ENCODE measurements around the gene CEP350.

DNA sequence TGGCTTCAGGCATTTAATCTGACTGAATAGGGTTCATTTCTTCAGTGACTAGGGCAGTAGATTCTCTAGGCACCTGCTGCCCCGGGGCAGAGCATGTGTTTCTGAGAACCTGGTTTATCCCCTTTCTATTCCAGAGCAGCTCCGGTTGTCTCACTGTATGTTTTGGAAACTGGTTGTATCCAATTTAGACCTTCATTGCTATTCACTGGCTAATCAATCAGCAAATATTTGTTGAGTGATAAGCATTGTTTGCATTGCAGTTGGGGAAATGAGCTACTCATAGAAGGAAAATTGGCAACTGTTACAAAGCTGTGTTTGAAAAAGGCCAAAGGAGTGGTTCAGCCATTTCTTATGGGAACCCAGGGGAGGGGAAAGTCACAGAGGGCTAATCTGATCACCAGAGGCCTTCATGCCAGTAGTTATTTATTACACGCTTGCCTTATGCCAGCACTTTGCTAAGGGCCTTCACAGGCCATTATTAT is 203.0 kb downstream of the CEP350 start:
- TF ChIP-seq, protein P1, sequence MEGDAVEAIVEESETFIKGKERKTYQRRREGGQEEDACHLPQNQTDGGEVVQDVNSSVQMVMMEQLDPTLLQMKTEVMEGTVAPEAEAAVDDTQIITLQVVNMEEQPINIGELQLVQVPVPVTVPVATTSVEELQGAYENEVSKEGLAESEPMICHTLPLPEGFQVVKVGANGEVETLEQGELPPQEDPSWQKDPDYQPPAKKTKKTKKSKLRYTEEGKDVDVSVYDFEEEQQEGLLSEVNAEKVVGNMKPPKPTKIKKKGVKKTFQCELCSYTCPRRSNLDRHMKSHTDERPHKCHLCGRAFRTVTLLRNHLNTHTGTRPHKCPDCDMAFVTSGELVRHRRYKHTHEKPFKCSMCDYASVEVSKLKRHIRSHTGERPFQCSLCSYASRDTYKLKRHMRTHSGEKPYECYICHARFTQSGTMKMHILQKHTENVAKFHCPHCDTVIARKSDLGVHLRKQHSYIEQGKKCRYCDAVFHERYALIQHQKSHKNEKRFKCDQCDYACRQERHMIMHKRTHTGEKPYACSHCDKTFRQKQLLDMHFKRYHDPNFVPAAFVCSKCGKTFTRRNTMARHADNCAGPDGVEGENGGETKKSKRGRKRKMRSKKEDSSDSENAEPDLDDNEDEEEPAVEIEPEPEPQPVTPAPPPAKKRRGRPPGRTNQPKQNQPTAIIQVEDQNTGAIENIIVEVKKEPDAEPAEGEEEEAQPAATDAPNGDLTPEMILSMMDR (conservative IDR thresholded peaks at IDR 0.05 in 1 of 2, IDR thresholded peaks at IDR 0.05 in 1 of 2; ENCODE audit: extremely low read depth in 1 of 2, insufficient read depth in 1 of 2, low read depth in 1 of 2, low read length in 2 of 2) = no peak
- TF ChIP-seq EZH2 (IDR thresholded peaks at IDR 0.05; ENCODE audit: borderline replicate concordance, low read length) = no peak
